ENCODE measurements around the gene GHR. TPM values are rescaled to one million over a fixed set of nuclear protein-coding genes. Genes with fewer than 3 reads are reported as not detected.

Gene GHR
- total RNA-seq = 3.1 and 5.6 TPM in 2 replicates

DNA sequence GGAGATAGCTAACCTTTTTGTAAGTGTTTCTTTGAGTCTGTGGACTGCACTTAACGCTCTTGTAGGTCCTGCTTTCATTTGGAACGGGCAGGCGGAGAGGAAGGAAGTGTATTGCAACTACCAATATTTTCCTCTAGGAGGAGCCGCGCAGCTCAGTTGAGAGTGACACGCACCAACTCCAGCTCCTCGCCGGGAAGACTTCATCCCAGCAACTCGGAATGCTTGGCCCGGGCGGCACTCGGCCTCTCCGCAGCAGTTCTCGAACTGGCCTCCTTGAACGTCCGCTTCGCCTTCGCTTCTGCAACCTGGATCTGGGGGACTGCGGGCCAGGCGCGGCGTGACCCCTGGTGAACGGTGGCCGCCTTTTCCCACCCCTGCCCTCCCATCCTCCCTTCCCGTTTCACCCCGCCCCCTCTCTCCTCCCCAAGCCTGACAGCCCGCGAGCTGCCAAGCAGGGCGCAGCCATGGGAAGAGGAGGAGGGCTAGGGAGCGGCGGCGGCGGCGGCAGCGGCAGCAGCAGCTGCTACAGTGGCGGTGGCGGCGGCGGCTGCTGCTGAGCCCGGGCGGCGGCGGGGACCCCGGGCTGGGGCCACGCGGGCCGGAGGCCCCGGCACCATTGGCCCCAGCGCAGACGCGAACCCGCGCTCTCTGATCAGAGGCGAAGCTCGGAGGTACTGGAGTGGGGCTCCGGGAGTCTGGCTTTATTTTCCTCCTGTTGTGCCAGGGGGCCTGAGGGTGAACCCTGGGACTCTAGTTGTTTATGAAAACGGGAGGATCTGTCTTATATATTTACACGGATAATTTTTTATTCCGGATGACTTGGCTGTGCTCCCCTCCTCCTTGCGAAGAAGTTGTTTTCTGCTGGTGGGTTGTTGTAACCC, at the start of gene GHR:
TSS of gene GHR (plus strand) at position 155 of the 881 bp plus-strand sequence. CDS start 142,436 bp downstream, outside the sequence.
- peak; percentile 88 to 91 for DNase-seq (ENCODE audit: low read depth in 2 of 2)

DNA sequence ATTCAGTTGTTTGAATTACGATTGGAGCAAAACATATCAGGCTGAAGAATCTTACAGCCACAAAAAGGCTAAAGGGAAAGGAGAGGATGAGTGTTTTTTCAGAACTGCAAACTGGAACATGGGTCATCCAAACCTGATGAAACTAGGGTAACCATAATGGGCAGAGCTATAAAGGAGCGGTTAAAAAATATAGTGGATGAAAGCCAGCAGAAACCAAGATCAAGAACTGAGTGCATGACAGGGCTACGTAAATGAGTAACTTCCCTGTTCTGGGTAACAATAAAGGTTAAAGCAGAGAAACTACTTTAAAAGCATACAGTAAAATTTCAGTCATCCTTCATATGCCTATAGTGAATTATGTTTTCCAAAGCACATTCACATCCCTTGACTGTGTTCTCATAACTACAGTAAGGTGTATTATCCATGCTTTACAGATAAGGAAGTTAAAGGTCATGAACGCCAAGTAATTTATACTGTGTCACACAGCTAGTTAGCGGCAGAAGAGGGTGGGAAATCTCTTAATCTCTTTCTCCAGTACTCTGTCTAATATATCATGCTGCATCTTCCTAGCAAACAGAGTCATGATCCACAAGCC, 48.5 kb upstream of the GHR start:
- no peak for DNase-seq (ENCODE audit: low read depth in 2 of 2)

DNA sequence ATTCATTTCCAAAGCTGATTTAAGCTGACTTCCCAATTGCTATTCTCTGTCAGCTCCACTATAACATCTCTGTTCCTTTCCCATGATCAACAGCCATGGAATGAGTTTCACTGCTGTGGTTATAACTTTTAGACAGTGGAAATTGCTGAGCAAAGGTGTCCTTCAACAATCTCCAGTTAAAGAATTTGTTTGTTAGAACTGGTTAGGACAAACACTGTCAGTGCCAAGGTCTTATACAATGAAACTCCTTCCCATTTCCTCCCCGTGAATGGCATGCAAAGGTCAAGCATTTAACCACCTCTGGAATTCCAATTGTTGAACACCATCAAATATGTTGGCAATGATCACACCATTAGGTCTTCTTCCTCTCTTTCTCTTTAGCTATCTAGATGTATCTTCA, 45.7 kb upstream of the GHR start:
- DNase-seq (ENCODE audit: low read depth in 2 of 2) = peak; percentile 32 to 84

DNA sequence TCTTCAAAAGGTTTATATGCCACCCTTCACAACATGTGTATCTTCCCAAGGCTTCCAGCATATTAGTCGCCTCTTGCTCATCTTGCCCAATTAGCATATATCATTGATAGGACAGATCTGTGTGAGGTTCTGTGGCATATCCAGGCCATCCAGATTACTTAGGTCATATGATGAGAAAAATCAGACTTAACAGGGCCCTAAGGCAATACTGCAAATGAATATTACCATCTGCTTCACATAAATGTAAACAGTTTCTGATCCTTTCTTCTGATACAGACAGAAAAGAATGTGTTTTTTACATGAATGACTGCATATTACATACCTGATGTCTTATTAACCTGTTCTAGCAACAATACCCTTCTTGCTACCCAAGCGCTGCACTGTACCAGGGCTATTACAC, 41.3 kb upstream of the GHR start:
- no peak for DNase-seq (ENCODE audit: low read depth in 2 of 2)

DNA sequence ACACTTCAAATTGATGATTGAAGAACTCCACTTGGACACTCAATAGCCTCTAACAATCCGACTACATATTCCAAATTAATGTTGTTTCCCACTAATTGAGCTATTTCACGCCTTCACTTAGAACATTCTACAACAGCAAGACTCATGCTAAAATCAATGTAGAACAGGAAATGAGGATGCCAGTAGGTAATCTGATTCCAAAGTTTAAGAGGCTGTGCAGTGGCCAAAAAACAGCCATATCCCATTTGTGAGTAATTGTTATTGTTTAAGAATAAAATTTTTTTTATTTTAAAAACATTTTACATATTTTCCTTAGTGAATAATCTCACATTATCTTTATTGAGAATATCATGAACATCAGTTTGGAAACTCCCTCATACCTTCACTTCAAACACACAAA, 35.7 kb upstream of the GHR start:
- no peak for DNase-seq (ENCODE audit: low read depth in 2 of 2)

DNA sequence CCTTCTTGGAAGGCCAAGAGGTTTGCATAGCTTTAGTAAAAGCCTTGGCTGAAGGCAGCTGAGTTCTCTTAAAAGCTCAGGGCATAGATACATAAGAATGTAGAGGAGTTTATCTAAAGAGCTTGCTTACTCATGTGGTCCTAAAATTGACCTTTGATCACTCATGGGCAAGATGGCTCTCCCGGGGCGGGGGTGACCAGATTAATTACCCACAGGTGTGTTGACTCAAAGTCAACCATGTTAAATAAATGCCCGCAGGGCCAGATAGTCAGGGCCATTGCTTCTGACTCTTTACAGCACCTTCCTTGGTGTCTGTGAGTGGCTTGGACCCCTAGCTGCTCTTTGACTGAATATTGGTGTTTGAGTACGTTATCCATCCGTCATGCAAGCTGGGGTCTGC, 33.1 kb upstream of the GHR start:
- no peak for DNase-seq (ENCODE audit: low read depth in 2 of 2)

DNA sequence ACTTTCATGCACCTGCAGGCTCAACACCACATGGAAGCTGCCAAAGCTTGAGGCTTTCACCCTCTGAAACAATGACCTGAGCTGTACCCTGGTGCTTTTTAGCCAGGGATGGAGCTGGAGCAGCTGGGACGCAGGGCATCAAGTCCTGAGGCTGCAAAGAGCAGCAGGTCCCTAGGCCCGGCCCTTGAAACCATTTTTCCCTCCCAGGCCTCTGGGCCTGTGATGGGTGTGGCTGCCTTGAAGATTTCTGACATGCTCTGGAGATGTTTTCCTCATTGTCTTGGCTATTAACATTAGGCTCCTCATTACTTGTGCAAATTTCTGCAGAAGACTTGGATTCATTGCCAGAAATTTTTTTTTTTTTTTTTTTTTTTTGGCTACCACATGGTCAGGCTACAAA, 30.3 kb upstream of the GHR start:
- DNase-seq (ENCODE audit: low read depth in 2 of 2) = no peak

DNA sequence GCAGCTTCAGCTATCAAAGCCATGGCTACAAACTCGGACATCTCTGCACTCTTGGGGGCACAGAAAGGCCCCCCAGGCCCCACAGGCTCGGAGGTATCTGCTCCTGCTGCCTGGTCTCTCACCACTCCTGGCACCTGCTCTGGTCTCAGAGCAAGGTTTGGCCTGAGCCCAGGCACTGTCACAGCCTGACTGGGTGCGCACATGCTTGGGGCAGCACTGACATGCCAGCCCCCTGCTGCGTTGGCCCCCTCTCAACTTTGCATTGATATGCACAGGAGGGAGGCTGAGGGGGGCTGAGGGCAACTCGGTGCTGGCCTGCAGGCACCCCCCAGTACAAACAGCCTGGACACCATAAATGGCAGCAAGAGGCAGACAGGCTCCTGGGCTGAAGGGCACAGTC, 27.1 kb upstream of the GHR start:
- no peak for DNase-seq (ENCODE audit: low read depth in 2 of 2)

DNA sequence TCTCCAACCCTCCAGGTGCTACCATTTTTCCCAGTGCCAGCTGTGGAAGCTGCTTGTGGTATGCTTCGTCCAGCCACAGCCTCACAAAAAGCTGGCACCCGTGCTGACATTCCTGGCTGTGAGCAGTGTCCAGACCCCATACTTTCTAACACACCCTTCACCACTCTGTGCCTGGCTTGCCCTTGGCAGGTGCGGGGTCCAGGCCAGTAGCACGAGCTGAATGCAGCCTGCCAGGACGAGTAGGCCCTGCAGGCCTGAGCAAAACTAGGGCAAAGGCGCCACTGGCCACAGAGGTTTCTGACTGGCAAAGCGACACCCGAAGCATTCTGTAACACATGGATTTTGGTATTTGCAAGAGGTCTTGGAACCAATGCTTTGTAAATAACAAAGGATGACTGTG, 26.0 kb upstream of the GHR start:
- no peak for DNase-seq (ENCODE audit: low read depth in 2 of 2)

DNA sequence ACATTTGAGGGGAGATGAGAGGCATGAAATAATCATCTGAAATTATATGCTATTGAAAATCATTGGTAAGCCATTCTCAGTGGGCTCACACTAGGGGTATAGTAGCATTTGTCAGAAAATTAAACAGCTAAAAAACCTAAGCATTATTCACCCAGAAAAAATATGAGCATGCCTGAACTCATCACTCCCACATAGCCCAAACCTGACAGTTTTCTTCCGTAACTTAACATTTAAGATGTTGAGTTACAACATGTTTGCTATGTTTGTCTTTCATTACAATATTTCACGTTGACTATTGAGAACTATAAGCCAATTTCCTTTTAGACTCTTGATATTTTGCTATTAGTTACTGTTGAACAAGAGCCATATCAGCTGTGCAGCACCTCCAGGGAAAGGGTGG, 23.5 kb upstream of the GHR start:
- DNase-seq (ENCODE audit: low read depth in 2 of 2) = no peak

DNA sequence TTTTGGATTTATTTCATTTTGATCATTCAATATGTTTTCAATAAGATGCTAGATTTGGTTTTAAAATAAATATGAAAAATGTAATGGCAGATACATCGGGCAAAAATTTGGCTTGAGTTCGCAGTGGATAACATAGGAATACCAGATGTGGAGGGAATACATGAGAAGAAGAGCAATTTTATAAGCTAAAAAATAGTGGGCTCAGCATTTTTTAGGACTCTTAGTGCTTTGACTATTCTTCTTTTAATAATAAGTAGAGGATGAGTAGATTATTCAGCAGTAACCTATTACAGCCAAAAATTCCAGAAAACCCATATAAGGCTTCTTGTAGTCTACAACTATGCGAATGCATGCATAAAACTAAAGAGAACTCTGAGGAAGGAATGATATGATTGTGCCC, 22.8 kb upstream of the GHR start:
- DNase-seq (ENCODE audit: low read depth in 2 of 2) = no peak

DNA sequence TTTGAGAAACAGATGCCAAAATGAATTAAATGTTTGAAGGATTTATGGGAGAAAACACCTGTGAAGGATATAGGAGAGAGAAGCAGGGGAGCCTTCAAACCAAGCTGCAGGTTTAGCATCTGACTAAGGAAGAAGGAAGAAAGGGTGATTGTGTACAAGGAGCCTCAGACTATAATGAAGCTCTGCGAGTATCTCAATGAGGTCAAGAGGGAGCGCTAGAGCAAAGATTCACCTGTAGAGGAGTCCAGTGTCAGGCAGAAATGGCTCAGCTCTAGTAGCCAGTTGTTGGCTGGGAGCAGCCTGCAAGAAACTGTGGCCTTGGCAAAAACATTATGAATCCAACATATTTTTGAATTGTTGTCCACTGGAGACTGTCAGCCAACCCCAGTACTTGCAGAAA, 20.0 kb upstream of the GHR start:
- no peak for DNase-seq (ENCODE audit: low read depth in 2 of 2)

DNA sequence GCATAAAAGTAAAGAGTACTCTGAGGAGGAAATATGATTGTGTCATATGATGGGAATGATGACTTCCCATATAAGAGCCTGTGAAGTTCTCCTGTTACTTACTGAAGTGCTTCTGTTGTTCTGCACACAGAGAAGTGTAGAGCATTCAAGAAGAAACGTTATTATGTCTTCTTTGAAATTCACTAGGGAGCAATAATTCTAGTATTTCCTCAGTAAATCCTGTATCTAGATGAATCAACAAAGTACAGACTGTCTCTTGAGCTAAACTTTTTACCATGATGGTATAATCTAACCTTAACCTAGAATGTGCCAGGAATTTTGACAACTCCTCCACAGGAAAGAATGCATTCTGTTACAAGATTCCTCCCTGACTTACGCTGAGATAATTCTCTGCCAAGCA, 18.9 kb upstream of the GHR start:
- no peak for DNase-seq (ENCODE audit: low read depth in 2 of 2)

DNA sequence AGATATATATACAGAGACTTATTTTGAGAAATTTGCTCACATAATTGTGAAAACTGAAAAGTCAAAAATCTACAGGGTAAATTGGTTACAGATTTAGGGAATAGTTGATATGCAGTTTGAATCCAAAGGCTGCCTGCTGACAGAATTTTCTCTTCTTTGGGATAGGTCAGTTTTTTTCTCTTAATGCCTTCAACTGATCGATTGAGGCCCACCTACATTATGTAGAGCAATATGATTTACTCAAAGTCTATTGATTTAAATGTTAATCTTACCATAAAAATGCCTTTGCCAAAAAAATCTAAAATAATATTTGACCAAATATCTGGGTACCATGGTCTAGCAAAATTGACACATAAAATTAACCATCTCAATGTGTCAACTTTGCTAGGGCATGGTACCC, 3.9 kb upstream of the GHR start:
- DNase-seq (ENCODE audit: low read depth in 2 of 2) = no peak

DNA sequence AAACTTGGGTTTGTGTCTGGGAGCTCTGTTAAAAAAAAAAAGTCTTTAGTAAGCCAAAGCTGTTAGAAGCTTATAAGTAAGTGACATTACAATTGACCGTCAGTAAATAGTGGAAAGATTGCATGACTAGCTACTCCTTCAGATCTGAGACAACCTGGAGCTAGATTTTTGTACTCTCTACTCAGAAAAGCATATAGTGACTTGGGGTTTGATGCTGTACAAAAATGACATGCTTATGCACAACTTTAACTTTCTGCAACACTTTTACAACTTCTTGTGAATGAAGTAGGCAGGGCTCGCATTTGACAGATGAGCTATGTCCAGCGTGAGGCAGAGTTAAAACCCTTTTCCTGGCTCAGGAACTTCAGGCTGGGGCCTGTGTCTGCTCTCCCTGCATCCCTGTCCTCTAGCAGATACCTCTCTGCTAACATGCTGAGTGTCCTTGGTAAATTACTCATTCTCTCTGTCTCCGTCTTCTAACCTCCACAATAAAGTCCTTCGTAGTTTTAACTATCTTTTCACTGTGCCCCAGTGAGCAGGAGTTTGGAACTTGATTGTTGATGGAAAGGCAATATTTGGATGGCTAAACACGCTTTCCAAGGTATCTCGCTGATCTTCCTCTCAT, 471 bp upstream of the GHR start:
- DNase-seq (ENCODE audit: low read depth in 2 of 2) = no peak

DNA sequence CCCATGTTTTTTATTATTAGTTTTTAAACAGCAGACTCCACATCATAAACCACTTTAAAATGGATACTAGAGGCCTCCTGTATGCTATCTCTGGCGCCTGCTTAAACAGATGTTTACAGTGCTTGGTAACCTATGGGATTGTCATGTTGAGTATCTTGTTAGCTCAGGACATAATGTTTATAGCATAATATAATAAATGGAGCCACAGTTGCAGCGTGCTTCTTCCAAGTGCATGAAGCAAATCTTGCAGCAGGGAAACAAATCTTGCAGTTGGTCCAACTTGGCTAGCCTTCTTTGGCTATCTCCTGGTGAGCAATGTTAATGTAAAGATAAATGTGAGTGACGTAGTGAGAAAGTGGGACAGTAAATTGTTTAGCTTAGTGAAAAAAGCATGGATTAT, 2.8 kb downstream of the GHR start:
- no peak for DNase-seq (ENCODE audit: low read depth in 2 of 2)

DNA sequence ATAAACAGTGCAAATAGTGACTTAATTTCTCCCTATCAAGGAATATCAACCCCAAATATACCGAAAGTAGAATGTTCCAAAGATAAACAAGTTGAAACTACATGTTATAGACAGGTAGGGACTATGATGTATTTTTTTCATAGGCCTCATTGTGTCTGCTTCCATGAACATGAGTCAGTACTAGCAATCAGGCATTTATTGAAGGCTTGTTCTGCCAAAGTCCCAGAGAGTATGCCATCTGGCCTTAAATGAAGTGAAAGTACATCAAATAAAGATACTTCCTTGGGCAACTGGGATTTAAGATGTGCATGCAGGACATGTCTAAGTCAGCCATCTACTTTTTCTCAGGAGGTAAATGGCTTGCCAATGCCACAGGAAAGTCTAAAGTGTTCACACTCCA, 6.5 kb downstream of the GHR start:
- no peak for DNase-seq (ENCODE audit: low read depth in 2 of 2)

DNA sequence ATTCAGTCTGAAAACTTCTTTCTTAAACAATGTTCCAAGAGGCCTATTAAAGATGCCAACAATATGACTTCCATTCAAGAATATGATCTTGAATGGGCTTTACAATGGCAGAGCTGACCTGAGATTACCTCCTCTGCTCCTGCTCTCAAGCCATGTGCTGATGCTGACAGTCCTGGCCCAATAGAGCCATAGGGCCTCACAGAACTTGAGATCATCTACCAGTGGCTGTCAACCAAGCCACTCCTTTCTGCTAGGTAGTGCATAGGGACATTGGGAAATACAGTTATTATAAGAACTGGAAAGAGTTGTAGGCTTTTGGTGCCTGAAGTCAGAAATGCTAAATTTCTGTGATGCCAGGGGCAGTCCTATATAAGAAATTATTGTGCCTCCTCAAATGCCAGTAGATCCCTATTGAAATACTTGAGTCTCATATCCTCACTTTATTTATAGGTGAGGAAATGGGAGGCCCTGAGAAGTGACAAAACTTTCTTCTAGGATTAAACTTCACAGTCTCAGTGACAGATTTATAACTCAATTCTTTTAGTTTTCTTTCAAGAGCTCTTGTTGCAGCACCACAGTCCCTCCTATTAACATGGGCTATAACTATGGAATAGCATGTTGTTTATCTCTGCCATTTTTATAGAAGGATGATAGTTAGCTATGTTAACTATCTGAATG, 10.9 kb downstream of the GHR start:
- no peak for DNase-seq (ENCODE audit: low read depth in 2 of 2)

DNA sequence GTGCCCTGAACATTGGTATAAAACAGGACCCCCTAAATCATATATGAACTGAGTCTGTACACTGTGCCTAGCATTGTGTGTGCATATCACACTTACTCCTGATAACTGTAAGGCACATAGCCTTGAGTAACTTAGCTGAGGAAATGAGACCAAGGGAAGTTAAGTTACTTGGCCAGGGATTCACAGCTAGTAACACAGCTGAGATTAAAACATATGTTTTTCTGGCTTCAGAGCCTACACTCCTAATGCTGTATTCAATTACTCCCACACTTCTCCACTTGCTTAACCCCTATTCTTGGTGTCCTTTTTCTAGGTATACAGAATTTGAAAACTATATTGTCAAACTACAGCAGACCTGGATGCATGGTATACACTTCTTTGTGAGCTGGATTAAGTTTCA, 12.8 kb downstream of the GHR start:
- DNase-seq (ENCODE audit: low read depth in 2 of 2) = no peak

DNA sequence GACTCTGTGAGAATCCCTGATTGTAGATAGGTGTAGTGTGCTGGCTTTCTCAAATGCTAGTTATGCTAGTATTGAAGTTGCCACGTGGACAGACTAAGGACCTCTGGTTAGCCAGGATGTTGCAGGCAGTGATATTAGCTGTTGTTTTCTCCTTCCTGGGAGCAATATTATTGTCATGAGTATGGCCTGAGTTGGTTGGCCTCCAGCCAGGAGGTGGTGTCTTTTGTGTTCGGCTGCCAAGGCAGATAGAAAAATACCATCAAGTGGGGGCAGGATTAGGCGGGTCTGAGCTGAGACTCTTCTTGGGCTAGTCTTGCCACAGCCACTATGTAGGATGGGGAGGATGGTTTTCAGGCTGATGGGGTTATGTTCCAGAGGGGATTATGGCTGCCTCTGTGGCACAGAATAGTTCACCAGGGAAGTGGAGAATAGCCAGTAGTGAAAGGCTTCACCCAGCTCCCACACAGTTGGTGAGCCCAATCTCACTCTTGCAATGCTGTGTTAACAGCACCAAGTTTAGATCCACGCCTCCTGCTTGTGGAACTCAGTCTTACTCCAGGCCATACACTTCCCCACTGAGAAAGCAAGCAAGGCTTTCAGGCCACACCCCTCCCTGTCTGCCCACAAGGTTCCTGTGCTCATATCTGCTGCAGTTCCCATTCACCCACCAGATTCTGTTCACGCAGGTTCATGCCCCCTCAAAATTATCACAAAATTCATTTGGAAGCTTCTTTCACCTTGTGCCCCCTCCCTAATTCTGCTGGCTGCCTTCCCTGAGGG, 31.2 kb downstream of the GHR start:
- DNase-seq (ENCODE audit: low read depth in 2 of 2) = no peak

DNA sequence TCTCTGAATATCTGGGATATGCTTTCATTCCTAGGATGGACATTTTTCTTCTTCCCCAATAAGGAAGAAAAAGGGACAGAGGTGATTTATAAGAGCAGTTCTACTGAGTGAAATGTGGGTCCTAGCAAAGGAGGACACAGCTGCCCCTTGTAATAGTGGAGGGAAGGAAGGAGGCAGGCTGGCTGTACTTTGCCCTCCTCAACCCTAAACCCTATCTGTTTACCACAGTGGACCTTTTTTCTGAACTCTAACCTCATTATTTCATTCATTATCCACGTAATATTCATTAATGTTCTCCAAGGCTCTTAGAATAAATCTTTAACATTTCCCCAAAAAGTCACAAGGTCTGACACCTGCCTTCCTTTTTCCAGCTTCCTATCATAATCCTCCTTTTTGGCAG, 37.8 kb downstream of the GHR start:
- DNase-seq (ENCODE audit: low read depth in 2 of 2) = no peak

DNA sequence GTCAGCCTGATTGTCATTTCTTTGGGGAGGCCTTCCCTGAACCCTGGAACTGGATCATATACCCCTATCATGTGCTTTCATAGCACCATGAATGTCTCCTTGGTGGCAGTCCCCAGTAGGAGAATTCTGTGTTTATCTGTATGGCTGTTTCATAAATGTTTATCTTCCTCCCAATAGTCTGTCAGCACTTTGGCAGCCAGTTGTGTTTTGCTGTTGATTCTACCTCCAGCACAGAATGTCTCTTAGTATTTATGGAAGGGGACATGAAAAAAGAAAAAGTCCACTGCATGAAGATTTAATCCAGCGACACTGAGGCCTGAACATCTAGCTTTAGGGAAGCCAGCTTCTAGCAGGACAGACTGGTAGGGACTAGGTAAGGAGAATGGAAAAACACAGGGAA, 38.3 kb downstream of the GHR start:
- DNase-seq (ENCODE audit: low read depth in 2 of 2) = peak in 1 of 2 donors; percentile 34

All from lung microvascular endothelial cell (primary cell).